CD4-positive, alpha-beta T cell treated with Interleukin-4 for 4 hours (primary cell): Measurements from ENCODE around the gene GIMD1.
A peak's percentile ranks its signal among the peaks of the same experiment; 100 is the strongest.
"Not testable (repeated sequence)": the region's sequence is repeated elsewhere in the genome, so short reads cannot be mapped to it uniquely, and the experiment has no call there.

Source experiments
- DNase-seq: peaks from one replicate; pipeline ENCODE4 v3.0.0-alpha.2; 2020

Gene GIMD1

DNA sequence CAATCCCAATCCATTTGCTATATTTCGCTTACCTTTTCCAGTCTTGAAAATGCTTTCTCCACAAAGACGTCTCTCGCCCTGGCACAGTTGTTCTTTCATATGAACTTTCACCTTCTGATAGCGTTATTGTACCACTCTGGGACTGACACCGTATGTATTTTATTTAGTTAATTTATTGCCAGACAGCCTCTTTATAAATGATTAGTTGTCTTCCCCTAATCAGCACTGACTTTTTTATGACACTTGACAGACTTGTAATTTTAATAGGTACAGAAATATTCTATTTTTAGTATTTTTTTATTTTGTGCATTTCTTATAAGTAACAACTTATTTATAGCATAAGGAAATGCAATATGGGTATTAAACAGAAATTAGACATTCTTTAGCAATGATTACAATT is at the start of gene GIMD1:
Gene GIMD1, minus strand, starts transcription at position 101 of the 400 bp plus-strand sequence. CDS start 1,343 bp downstream, outside the sequence.
- DNase-seq, result no peak

DNA sequence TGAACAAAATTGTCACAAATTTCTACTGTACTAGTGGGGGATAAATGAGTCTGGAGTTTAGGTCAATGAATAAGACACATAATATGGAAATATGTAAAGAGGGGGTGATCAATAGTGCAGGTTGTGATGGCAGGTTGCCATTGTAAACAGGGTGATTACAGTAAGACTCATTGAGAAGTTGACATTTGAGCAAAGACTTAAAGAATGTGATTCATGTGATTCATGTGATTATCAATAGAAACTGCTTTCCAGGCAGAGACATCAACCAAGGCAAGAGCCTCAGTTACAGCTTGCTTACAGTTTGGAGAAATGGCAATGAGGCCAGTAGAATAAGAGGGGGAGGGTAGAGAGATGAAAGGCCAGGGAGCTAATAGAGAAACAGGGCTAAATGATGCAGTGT is 45.8 kb upstream of the GIMD1 start:
- DNase-seq, result no peak

GRCh38 chr4:106409901-106410889 is 41.6 kb upstream of the GIMD1 start:
- DNase-seq, result no peak

- DNase-seq, result not testable (repeated sequence)
These were observed 39.4 kb upstream of the GIMD1 start for GRCh38 chr4:106408004-106408403.

GRCh38 chr4:106401157-106401556 is 32.6 kb upstream of the GIMD1 start:
- DNase-seq, result no peak

- not testable (repeated sequence) for DNase-seq
These were observed 30.3 kb upstream of the GIMD1 start for GRCh38 chr4:106398898-106399297.

GRCh38 chr4:106395582-106395981 is 27.0 kb upstream of the GIMD1 start:
- no peak for DNase-seq

DNA sequence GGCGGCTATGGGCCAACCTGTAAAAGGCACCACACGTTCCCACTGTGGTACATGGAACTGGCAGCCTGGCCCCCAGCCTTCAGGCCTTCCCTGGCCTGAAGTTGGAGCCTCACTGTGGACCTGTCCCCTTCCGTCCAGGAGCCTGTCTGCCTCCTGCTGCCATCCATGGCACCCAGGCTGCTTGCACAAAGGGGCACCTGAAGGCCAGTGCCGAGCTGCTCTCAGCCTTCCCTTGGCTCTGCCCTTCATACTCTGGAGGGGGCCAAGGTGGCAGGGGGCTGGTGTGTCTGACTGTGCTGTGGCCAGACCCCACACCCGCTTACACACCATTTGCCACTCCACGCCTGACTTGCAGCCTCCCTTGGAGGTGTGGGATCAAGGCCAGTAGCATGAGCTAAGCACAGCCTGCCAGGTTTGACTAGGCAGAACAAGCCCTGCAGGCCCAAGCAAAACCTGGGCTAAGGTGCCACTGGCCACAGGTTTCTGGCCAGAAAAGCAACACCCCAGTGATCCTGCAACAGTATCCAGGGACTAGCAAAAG is 17.3 kb upstream of the GIMD1 start:
- no peak for DNase-seq

GRCh38 chr4:106384878-106385277 is 16.3 kb upstream of the GIMD1 start:
- no peak for DNase-seq

GRCh38 chr4:106380179-106380578 is 11.6 kb upstream of the GIMD1 start:
- no peak for DNase-seq

- DNase-seq, result no peak
These were observed 4.4 kb upstream of the GIMD1 start for GRCh38 chr4:106373026-106373425.

GRCh38 chr4:106371161-106371560 is 2.6 kb upstream of the GIMD1 start:
- DNase-seq, result no peak

DNA sequence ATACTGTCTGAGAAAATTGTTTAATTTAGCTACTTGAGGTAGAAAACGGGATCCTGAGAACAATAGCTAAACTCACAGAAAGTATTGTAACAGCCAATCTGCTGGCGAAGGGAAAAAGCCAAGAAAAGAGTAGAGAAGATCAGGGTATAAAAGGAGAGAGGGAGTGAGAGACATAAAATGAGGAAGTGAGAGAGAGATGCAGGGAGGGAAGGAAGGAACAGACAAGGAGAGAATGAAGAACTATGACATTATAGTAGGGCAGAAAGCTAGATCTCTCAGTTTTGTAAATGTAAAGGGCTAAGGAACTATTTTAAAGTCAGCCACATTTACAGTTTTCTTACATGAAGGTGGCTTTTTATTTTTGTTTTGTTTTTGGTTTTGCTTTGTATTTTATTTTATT is 1.6 kb upstream of the GIMD1 start:
- DNase-seq, result no peak

DNA sequence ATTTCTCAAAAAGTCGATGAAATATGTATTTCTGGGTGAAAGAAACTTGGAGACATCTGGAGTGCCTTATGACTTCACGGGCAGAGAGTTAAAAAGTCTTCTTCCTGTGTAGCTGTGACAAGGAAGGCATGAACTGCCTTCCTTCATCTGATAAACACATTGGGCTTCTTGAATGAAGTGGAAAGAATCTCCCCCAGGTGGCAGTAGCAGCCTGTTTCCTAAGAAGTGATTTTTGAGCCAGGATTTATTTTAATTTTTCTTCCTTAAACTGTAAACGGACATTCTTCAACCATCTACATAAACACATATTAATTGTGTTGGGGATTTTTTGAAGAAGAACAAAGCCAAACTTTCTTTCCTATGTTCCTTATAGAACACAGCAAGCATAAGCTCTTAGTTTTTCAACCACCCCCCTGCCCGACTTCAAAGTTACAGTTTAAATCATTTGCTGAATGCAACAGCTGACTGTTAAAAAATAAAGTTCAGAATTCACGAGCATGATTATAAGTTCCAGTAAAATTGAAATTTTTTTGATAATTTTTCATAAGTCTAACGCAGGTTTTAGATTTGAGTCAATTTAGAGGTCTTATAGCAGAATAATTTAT is 980 bp upstream of the GIMD1 start:
- peak; percentile 8 for DNase-seq

DNA sequence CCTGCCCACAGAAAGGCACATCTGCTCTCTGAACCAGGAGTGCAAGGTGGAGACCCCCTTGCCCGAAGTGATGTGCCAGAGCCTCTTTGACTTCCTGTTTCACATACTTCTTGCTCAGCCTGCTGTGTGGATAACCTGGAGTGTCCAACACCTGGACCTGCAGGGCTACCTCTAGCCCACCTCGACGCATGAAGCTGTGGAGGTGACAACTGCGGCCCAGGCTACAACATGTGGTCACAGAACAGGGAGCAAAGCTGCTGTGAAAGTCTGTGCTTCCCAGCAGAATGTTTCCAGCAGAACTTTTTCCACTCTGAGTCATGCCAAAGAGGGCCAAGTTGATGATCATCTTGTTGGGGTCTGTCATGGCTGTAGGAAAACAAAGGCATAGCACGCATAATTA is 1.5 kb downstream of the GIMD1 start:
- DNase-seq, result no peak

DNA sequence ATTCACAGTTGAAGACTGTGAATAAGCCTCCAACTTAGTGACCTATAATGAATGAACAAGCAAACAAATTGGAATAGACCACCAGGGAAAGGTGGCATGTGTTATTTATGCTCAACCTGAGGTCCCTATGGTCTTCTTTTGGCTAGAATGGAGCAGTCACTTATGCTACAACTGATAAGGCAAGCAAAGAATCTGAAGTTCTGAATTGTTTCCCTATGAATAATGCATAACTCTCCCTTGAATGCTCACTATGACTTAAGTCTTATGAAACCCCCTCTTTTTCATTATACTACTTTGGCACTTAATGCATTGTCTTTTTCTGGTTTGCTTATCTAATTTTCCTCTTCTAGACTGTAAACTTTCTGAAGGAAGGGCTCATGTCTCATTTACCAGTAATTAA is 2.6 kb downstream of the GIMD1 start:
- no peak for DNase-seq

GRCh38 chr4:106365613-106366012 is 3.0 kb downstream of the GIMD1 start:
- DNase-seq, result no peak

GRCh38 chr4:106364282-106364681 is 4.3 kb downstream of the GIMD1 start:
- DNase-seq, result no peak

DNA sequence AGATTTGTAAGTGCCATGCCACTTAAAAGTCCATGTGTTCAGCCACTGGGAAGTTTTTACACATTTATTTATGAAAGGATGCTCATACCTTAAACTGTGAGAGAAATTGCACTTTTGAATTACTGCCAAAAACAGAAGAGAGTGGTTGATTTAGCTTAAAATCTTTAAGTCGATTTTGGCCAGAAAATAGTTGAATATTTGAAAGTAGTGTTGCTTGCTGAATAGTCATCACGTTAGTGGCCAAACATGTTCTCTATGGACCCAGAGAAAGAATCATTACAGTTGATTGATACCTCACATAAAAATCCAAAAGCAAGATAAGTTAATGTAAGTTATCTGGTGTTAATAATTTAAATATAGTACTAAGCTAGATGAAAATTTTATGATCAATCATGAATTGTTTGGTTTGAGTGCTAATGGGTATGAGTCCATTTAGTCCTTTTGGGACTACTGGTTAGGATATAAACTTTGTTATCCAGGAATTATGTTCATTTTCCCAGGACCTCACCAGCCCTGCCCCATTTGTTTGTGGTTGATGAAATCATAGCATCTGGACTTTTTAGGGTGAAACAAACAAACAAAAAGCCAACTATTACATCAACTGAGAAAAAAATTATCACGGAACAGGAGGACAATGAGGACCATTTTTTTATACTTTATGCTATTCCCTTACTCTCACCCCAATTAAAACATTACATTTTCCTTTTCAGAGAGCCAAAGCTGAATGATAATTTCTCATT is 6.3 kb downstream of the GIMD1 start:
- DNase-seq, result no peak

GRCh38 chr4:106358899-106359298 is 9.7 kb downstream of the GIMD1 start:
- DNase-seq, result no peak

GRCh38 chr4:106355193-106355592 is 13.4 kb downstream of the GIMD1 start:
- no peak for DNase-seq

GRCh38 chr4:106353786-106354185 is 14.8 kb downstream of the GIMD1 start:
- DNase-seq, result no peak

GRCh38 chr4:106351016-106351415 is 17.6 kb downstream of the GIMD1 start:
- DNase-seq, result no peak
